Measurements from ENCODE around the gene TBCD.
A peak's percentile ranks its signal among the peaks of the same experiment; 100 is the strongest.

TBCD gene

GRCh38 chr17:82752371-82753200 is 721 bp downstream of the TBCD start:
- Histone ChIP-seq H4K20me1 (peaks cover 0 to 56% (median 42%) of the 10 kb centered on the region in 11 experiments; a peak in 16 of 22 replicates), H3K4me2 (peak overlapping the region; percentile 85 to 100 (median 98)), H3K9ac (peak overlapping the region; percentile 82 to 92 (median 86)), H3K4me3 (peak overlapping the region; percentile 77 to 99 (median 94)), H3K4me1 (peaks cover 21 to 36% (median 28%) of the 10 kb centered on the region in 10 experiments), H3K9me3 (replicated peaks in 1 of 11) (peaks cover 1 to 29% (median 28%) of the 10 kb centered on the region in 11 experiments; a peak in 19 of 22 replicates), H3K27ac (peak overlapping the region; percentile 64 to 93 (median 87); a peak in 21 of 22 replicates), H3K36me3 (peaks cover 0 to 38% (median 25%) of the 10 kb centered on the region in 11 experiments; a peak in 19 of 22 replicates), H3K27me3 (no peaks in the 10 kb centered on the region)
- no peak for TF ChIP-seq Cebpa-rat (IDR thresholded peaks at IDR 0.05)

DNA sequence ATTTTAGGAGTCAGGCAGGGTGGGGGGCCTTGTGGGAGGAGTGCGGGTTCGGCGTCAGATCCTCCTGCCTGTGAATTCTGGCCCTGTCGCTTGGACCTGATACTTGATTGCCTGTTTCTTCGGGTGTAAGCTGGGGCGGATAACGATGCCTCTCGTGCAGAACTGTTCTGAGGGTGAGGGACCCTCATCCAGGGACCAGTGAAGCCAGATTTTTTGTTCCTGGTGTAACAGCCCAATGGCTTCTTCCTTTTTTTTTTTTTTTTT is 1.3 kb downstream of the TBCD start:
- peak overlapping the region in 1 of 11 experiments; percentile 80; a peak in 2 of 22 replicates for H3K27ac ChIP-seq
- no peaks in the 10 kb centered on the region for H3K27me3 ChIP-seq
- H4K20me1 ChIP-seq = peaks cover 0 to 61% (median 42%) of the 10 kb centered on the region in 11 experiments; a peak in 16 of 22 replicates
- H3K9me3 ChIP-seq (replicated peaks in 1 of 11) = peaks cover 0 to 24% (median 23%) of the 10 kb centered on the region in 11 experiments; a peak in 18 of 22 replicates
- TF ChIP-seq Cebpa-rat (IDR thresholded peaks at IDR 0.05) = no peak
- peak overlapping the region; percentile 77 to 99 (median 94) for H3K4me3 ChIP-seq
- H3K9ac ChIP-seq = peak overlapping the region; percentile 82 to 92 (median 86); a peak in 21 of 22 replicates
- peaks cover 0 to 43% (median 28%) of the 10 kb centered on the region in 11 experiments; a peak in 19 of 22 replicates for H3K36me3 ChIP-seq
- H3K4me2 ChIP-seq = peak overlapping the region; percentile 85 to 100 (median 98)
- peaks cover 21 to 36% (median 28%) of the 10 kb centered on the region in 10 experiments for H3K4me1 ChIP-seq

DNA sequence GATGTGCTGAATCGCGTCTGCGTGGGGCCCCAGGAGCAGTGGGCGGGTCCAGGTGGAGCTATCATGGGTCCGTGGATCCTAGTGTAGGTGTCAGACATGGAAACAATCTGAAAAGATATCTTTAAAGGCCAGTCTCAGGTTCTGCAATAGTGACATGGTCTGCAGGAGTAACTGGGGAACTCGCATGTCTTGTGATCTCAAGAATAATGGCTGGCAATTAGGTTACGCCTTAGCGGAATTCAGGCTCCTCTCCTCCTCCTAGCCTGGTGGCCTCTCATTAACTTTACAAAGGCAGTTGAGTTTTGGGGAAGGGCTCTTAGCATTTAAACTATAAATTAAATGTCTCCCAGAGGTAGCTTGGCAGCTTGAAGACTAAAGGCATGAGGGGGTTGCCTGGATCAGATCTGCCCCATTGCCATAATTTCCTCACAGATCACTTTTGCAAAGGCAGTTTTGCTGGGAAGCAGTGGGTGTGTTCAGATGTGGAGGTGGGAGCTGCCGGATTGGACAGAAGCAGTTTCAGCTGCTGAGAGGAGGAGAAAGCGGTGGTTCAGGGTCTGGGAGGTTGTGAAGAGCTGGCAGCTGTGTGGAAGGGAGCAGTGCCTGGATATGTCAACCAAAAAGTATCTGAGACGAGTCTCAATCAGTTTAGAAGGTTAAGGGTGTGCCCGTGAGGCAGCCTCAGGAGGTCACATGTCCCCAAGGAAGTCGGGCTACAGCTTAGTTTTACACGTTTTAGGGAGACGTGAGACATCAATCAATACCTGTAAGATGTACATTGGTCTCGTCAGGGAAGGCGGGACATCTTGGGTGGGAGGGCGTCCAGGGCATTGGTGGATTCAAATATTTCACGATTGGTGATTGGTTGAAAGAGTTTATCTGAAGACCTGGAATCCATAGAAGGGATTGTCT is 2.7 kb downstream of the TBCD start:
- Histone ChIP-seq H3K4me3 (no peak overlapping the region), H3K36me3 (peaks cover 0 to 41% (median 29%) of the 10 kb centered on the region in 11 experiments; a peak in 20 of 22 replicates), H3K9ac (peak overlapping the region in 4 of 11 experiments; percentile 0 to 18 (median 8); a peak in 3 of 22 replicates), H4K20me1 (peaks cover 0 to 72% (median 42%) of the 10 kb centered on the region in 11 experiments; a peak in 16 of 22 replicates), H3K27me3 (no peaks in the 10 kb centered on the region), H3K4me1 (peaks cover 21 to 36% (median 28%) of the 10 kb centered on the region in 10 experiments), H3K27ac (no peak overlapping the region), H3K9me3 (replicated peaks in 1 of 11) (peaks cover 0 to 10% (median 9%) of the 10 kb centered on the region in 11 experiments; a peak in 16 of 22 replicates), H3K4me2 (peak overlapping the region in 10 of 11 experiments; percentile 6 to 100 (median 96); a peak in 13 of 22 replicates)
- TF ChIP-seq Cebpa-rat (IDR thresholded peaks at IDR 0.05) = no peak

DNA sequence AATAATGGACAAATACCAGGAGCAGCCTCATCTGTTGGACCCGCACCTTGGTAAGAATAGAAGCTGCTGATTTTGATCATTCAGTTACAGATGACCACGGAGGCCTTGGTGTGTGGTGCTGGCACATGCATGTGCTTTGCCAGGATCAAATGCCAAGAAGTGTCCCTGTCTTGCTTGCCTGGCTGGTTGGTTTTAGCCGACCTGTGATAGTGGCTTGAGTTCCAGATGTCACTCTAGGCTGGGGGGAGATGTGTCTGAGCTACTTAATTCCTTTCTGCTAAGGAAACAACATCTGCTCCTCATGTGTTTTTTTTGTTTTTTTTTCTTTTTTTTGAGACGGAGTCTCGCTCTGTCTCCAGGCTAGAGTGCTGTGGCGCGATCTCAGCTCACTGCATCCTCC is 4.3 kb downstream of the TBCD start:
- Histone ChIP-seq H3K4me2 (peak overlapping the region in 4 of 11 experiments; percentile 9 to 66 (median 27); a peak in 4 of 22 replicates), H3K4me3 (no peak overlapping the region), H3K27me3 (no peaks in the 10 kb centered on the region), H4K20me1 (peaks cover 0 to 86% (median 44%) of the 10 kb centered on the region in 11 experiments; a peak in 16 of 22 replicates), H3K4me1 (peaks cover 21 to 36% (median 28%) of the 10 kb centered on the region in 10 experiments), H3K36me3 (peaks cover 0 to 56% (median 42%) of the 10 kb centered on the region in 11 experiments; a peak in 20 of 22 replicates), H3K9ac (peak overlapping the region in 2 of 11 experiments; percentile 11 to 14; a peak in 2 of 22 replicates), H3K27ac (no peak overlapping the region), H3K9me3 (replicated peaks in 1 of 11) (no peaks in the 10 kb centered on the region)
- no peak for TF ChIP-seq Cebpa-rat (IDR thresholded peaks at IDR 0.05)

GRCh38 chr17:82765371-82765770 is 13.5 kb downstream of the TBCD start:
- Histone ChIP-seq H3K9me3 (replicated peaks in 1 of 11) (no peaks in the 10 kb centered on the region), H4K20me1 (peaks cover 0 to 60% (median 6%) of the 10 kb centered on the region in 11 experiments; a peak in 10 of 22 replicates), H3K27ac (no peak overlapping the region), H3K4me1 (peaks cover 10 to 18% (median 17%) of the 10 kb centered on the region in 10 experiments), H3K9ac (0 out of 22 replicates have a peak overlapping the region, but pooled peaks of 1 of the 11 experiments have one; percentile 32), H3K36me3 (peaks cover 40 to 95% (median 89%) of the 10 kb centered on the region in 11 experiments), H3K4me3 (no peak overlapping the region), H3K4me2 (no peak overlapping the region), H3K27me3 (no peaks in the 10 kb centered on the region)
- no peak for TF ChIP-seq Cebpa-rat (IDR thresholded peaks at IDR 0.05)

DNA sequence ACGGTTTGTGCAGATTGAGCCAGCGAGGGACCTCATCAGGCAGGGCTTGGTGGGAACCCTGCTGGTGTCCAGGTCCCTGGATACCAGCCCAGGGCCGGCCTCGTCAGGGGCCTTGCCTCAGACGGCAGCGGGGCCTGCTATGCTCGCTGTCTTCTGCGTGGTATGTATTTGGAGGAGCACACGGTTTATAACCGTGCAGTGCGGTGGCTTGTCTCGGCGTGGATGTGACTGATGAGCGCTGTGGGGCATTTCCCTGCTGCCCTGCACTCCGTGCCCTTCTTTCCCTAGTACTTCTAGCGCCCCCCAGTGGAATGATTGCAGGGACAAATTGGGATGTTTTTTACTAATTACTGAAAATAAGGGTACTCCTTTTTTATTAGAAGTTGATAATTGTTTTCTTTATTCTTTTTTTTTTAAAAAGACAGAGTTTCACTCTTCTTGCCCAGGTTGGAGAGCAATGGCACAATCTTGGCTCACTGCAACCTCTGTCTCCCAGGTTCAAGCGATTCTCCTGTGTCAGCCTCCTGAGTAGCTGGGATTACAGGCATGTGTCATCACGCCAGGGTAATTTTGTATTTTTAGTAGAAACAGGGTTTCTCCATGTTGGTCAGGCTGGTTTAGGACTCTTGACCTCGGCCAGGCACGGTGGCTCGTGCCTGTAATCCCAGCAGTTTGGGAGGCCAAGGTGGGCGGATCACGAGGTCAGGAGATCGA is 15.3 kb downstream of the TBCD start:
- Histone ChIP-seq H3K27me3 (no peaks in the 10 kb centered on the region), H3K36me3 (peaks cover 47 to 95% (median 91%) of the 10 kb centered on the region in 11 experiments), H3K9ac (peak overlapping the region in 1 of 11 experiments; percentile 36; a peak in 1 of 22 replicates), H3K4me3 (no peak overlapping the region), H3K27ac (no peak overlapping the region), H3K4me2 (peak overlapping the region; percentile 27 to 58 (median 36); a peak in 14 of 22 replicates), H3K4me1 (peaks cover 10 to 28% (median 19%) of the 10 kb centered on the region in 10 experiments), H4K20me1 (peaks cover 0 to 49% (median 12%) of the 10 kb centered on the region in 11 experiments; a peak in 11 of 22 replicates), H3K9me3 (replicated peaks in 1 of 11) (no peaks in the 10 kb centered on the region)
- TF ChIP-seq Cebpa-rat (IDR thresholded peaks at IDR 0.05) = no peak

GRCh38 chr17:82769041-82769440 is 17.2 kb downstream of the TBCD start:
- Histone ChIP-seq H3K4me1 (peaks cover 10 to 36% (median 20%) of the 10 kb centered on the region in 10 experiments), H3K4me3 (no peak overlapping the region), H4K20me1 (peaks cover 0 to 46% (median 6%) of the 10 kb centered on the region in 11 experiments; a peak in 13 of 22 replicates), H3K27me3 (no peaks in the 10 kb centered on the region), H3K4me2 (no peak overlapping the region), H3K9me3 (replicated peaks in 1 of 11) (no peaks in the 10 kb centered on the region), H3K27ac (no peak overlapping the region), H3K36me3 (peaks cover 51 to 92% (median 87%) of the 10 kb centered on the region in 11 experiments), H3K9ac (no peak overlapping the region)
- no peak for TF ChIP-seq Cebpa-rat (IDR thresholded peaks at IDR 0.05)

Data from BLaER1 treated with 17β-estradiol and CSF1 and Interleukin-3, amounts not matched to agents 10 nM and 100 nM (cell line).